ENCODE data around the gene ANKRD44. TPM values are rescaled to one million over a fixed set of nuclear protein-coding genes. Genes with fewer than 3 reads are reported as not detected.

Gene ANKRD44
- polyA plus RNA-seq, 12 donors, result 11.2 to 34.8 (median 21.1) TPM; not detected in 1

GRCh38 chr2:197263077-197263476 lies 47.5 kb downstream of the ANKRD44 start:
- no peak for DNase-seq

- no peak for DNase-seq
Measured at GRCh38 chr2:197261808-197262226, 48.8 kb downstream of the ANKRD44 start.

- no peak for DNase-seq
Measured at GRCh38 chr2:197259470-197259999, 51.0 kb downstream of the ANKRD44 start.

GRCh38 chr2:197258580-197258979 lies 52.0 kb downstream of the ANKRD44 start:
- DNase-seq, result no peak

GRCh38 chr2:197256547-197257170 lies 53.9 kb downstream of the ANKRD44 start:
- DNase-seq, result no peak

- no peak for DNase-seq
Measured at GRCh38 chr2:197256021-197256420, 54.6 kb downstream of the ANKRD44 start.

GRCh38 chr2:197255543-197255942 lies 55.0 kb downstream of the ANKRD44 start:
- peak; percentile 62 for DNase-seq

GRCh38 chr2:197254776-197255530 lies 55.6 kb downstream of the ANKRD44 start:
- DNase-seq, result no peak

GRCh38 chr2:197251576-197251975 lies 59.0 kb downstream of the ANKRD44 start:
- DNase-seq, result no peak

- DNase-seq, result no peak
Measured at GRCh38 chr2:197251163-197251562, 59.4 kb downstream of the ANKRD44 start.

- no peak for DNase-seq
Measured at GRCh38 chr2:197250084-197250397, 60.5 kb downstream of the ANKRD44 start.

- no peak for DNase-seq
Measured at GRCh38 chr2:197249381-197250083, 61.0 kb downstream of the ANKRD44 start.

GRCh38 chr2:197248623-197249022 lies 62.0 kb downstream of the ANKRD44 start:
- DNase-seq, result no peak

GRCh38 chr2:197248001-197248401 lies 62.6 kb downstream of the ANKRD44 start:
- DNase-seq, result no peak

- DNase-seq, result no peak
Measured at GRCh38 chr2:197247083-197247482, 63.5 kb downstream of the ANKRD44 start.

- no peak for DNase-seq
Measured at GRCh38 chr2:197245829-197246804, 64.5 kb downstream of the ANKRD44 start.

- DNase-seq, result no peak
Measured at GRCh38 chr2:197244349-197244748, 66.2 kb downstream of the ANKRD44 start.

GRCh38 chr2:197242719-197243118 lies 67.9 kb downstream of the ANKRD44 start:
- DNase-seq, result no peak

GRCh38 chr2:197241596-197241995 lies 69.0 kb downstream of the ANKRD44 start:
- DNase-seq, result no peak

GRCh38 chr2:197241153-197241552 lies 69.4 kb downstream of the ANKRD44 start:
- DNase-seq, result no peak

- DNase-seq, result no peak
Measured at GRCh38 chr2:197240421-197241041, 70.0 kb downstream of the ANKRD44 start.

All from muscle of arm (tissue), 12 donors.